Caki2 (cell line): Measurements from ENCODE around the gene RXRA. TPM values are rescaled to one million over a fixed set of nuclear protein-coding genes. Genes with fewer than 3 reads are reported as not detected.

ENCODE experiments used
- DNase-seq: peaks from one replicate; pipeline ENCODE4 v3.0.0-alpha.2; 2015; ENCODE audit warnings: low read depth
- in situ Hi-C: cut with HindIII; loops from 2 replicates; pipeline ENCODE4 v1.10.0; 2016; ENCODE audit warnings: low sequenced_read_pairs, low pct_unique_long_range_greater_than_20kb, mixed read lengths
- total RNA-seq: library from RNA; depleted of rRNA; stranded (reverse); fragments of >200 nt; shearing (Covaris generic); gene quantifications from 2 replicates; pipeline ENCODE4 v1.2.3, GENCODE V29; 2014; ENCODE audit warnings: low replicate concordance

The RXRA gene
- total RNA-seq, 1 experiment from 2014 or later = 20.6 TPM

DNA sequence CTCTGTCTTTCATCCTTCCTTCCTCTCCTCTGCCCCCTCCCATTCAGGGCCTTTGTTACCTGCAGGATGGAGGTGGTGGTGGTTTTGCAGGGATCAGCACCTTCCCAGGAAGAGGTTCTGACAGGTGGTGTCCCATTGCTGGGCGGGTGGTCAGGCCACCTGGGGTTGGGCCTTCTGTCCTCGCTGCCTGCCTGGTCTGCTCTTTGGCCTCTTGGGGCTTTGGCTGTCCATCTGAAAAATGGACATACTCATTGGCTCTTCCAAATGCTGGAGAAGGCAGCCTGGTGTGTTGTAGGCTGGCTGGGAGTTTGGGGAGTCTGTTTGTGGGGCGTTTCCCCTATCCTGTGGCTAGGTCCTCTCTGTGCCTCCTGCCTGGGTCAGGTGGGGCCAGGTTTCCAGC lies 4.3 kb downstream of the RXRA start:
- DNase-seq = no peak
- in situ Hi-C loops = no loop called here

DNA sequence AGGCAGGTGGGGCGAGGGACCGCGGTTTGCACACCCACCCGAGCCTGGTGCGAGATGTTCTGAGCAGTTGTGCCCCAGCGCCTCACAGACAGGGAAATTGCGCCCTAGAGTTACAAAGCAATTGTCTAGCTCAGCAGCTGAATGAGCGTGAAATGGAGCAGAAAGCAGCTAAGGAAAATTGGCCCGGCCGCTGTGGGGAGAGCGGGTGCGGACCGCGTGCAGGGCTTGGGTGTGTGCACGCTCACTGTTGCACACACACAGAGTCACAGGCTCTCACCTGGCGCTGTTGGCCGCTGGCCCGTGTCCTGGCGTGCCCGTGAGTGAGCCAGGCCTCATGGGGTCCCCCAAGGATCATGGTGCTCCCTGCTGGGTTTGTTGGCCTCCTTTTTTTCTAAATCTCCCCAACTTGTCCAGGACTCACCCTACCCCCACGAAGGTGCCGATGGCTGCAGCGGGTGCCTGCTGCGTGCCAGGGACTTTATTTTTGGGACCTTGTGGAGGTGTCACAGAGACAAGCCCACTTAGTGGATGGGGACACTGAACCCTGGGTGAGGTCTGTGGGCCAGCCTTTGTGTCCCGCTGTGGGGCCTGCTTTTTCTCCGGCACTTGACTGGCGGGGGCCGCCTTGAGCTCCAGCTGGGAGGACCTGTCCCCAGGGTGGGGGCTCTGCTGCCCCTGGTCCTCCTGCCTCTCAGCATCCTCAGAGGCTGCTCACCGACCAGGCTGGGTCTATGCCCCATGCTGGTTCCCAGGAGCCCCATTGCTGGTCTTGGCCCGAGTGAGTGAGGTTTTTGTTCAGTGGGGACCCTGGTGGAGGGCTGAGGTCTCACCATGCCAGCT lies 5.2 kb downstream of the RXRA start:
- in situ Hi-C loops = no loop called here
- no peak for DNase-seq

DNA sequence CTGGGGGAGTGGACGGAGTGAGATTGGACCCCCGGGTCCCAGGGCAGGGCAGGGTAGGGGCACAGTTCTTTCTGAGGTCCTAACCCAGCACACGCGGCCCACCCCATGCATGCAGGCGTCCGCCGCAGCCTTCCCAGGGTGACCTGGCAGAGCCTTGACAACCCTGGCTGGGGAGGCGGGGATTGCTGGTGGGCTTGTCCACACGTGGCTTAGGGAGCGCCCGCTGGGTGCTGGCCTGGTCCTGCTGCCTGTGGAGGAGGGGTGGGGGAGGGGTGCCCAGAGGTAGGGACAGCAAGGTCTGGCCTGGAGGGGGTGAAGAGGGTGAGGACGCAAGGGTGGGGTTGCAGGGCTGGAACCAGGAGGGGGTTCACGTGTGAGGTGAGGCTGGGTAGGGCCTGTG lies 6.0 kb downstream of the RXRA start:
- in situ Hi-C loops = no loop called here

DNA sequence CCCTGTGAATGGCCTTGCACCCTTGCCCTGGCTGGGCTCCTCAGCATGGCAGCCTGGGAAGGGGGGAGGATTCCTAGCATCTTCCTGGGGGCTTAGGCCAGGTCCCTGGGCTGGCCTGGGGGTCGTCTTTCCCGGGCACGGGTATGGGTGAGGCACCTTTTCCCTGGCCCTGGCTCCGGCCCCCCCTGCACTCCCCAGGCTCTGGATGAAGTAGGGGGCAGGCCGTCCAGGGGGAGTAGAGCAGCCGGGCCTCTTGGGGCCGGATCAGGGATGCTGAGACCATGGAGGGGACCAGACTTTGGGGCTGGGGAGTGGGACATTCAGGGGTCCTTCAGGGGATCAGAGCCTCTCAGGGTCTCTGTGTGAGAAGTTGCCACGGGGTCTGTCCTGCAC lies 6.6 kb downstream of the RXRA start:
- in situ Hi-C loops = no loop called here
- DNase-seq = no peak

More for the DNA sequence above, 6.0 kb downstream of the RXRA start:
- DNase-seq = no peak

DNA sequence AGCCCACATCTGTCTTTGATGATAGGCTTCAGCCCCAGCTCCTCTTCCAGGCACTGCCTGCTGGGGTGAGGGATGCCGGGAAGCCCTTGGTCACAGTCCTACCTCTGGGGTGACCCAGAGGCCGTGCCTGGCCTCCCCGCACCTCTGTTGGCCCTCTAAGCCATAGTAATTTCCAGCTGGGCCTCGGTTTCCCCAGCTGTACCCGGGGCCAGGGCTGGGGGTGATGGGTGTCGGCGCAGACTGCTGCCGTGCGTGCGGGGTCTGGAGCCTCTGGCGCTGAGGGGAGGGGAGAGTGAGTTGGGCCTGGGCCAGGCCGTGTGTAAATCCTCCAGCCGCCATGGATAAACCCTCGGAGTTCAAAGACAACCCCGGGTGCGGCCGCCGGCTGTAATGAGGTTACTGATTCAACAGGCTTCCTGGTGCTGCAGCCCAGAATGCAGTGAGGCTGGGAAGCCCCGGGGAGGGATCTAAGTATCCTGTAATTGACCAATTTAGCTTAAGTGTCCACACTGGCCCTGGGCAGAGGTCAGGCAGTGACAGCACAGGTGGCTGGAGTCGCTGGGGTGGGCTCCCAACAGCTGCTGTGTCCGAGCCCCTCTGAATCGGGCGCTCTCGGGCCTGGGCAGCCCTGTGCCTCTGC lies 7.1 kb downstream of the RXRA start:
- in situ Hi-C loops = no loop called here
- DNase-seq = peak; percentile 53

DNA sequence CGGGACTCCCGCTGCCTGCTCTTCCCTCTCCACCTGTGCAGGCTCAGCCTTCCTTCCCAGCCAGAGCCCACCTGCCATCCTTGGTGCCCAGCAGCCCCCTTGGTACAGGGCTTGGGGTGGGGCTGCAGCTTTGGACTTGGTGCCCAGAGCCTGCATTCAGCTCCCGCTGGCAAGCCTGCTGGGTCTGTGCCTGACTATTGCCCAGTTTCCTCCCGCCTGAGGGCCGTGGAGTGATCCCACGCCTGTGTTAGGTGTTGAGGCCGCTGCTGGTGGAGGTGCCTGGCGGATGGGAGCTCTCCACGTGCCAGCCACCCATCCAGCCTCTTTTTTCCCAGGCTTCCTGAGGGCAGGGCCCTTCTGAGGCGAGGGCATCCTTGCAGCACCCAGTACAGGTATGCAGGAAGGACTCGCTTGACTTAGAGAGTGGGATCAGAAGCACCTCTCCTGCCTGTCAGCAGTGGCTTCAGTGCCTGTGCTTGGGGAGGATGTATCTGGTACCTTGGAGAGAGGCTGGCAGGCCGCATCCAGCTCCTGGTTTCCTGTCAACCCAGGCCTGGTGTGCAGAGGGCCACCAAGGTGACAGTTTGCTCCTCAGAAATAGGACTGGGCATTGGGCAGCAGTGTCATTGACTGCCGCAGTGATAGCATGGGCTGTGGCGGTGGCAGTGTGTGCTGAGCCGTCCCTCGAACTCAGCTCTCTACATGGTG lies 7.8 kb downstream of the RXRA start:
- DNase-seq = no peak
- in situ Hi-C loops = no loop called here

DNA sequence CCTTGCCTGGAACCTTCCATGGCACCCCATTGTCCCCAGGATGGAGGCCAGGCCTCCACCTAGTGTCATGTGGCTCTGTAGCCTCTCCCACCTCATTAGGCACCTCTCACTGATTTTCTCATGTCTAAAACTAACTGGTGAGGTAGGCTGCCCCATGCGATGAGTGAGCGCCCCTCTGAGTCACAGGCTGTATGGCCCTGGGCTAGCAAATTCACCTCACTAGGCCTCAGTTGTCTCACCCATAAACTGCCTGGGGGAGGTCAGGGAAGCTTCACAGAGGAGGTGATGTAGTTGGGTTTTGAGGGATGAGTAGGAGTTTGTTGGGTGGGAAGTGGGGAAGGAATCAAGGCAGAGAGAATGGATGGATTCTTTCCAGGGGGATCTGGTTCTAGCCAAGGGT lies 8.8 kb downstream of the RXRA start:
- in situ Hi-C loops = no loop called here
- peak; percentile 78 for DNase-seq

DNA sequence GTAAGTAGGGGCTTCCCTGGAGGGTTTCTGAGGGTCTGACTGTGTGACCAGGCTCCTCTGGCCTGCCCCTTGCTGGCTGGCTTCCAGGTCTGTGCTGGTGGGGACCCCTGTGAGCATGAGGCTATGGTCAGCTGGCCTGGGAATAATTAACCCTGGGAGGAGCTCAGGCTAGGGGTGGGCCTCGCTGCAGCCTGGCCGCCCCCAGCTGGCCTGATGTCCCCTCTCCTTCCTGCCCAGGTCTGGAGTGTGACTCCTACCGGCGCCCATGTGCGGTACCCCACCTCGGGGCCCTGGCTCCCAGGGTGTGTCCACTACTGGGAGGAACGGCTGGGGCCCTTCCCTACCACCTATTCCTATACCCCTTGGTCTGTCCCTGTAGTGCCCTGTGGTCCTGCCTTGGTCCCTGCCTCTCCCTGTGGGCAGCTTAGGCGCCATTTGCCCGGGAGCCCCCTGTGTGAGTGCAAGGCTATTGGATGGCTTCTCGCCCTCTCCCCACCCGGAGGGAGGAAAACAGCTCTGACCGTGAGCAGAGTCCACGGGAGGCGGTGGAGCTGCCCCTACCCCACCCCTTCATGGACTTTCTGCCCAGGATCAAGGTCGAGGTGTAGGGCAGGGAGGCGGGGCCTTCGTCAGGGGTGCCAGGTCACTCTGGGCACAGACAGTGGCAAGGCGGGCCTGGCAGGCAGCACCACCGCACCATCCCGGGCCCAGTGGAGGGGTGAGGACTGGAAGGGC lies 9.4 kb downstream of the RXRA start:
- in situ Hi-C loops = no loop called here
- DNase-seq = peak; percentile 55

DNA sequence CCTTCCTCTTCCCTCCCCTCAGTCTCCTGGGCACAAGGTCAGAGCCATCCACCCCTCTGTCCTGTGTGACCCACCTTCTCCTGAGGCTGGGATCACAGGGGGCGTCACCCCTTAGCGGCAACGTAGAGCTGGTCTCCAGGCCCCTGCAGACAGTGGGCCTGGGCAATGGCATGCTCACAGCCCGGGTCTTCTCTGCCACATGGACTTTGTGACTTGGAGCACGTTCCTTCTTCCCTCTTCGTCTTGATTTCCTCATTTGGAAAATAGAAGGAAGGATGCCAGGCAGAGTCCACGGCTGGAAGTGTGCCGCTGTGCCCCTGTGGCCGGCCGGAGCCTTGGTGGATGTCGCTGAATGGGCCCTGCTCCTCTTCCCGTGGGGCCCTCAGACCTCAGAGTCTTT lies 10.0 kb downstream of the RXRA start:
- no peak for DNase-seq
- in situ Hi-C loops = no loop called here

DNA sequence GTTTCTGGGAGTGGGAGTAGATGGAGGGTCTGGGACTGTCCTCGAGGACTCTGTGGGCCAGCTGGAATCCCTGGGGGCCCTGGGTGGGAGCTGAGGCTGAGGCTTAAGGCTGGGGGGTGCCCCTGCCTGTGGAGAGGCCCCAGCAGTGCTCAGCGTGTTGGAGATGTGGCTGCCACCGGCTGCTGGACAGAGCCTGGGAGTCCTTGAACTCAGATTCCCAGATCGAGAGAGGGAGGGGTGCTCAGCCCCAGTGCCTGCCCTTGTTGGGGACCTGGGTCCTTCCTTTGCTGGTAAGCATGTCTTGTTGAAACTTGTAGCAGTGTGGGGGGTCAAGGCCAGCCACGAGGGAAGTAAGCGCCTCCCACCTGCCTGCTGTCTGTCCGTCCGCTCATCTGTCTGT lies 10.7 kb downstream of the RXRA start:
- no peak for DNase-seq
- in situ Hi-C loops = no loop called here

DNA sequence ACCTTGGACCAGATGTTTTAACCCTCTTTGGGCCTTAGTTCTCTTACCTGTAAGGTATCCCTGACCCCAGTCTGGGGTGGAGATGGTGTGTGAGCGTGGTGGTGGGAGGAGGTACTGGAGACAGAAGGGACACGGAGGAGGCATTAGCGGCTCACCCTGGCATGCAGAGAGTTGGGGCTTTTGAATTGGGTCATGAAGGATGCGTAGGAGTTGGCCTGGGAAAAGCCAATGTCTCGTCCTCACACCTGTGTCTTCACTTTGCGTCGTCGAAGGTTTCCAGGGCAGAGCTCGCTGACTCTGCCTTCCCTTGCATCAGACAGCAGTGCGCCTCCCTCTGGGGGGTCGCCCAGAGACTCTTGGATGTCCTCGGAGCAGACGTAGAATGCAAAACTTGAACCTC lies 11.2 kb downstream of the RXRA start:
- in situ Hi-C loops = no loop called here
- no peak for DNase-seq

DNA sequence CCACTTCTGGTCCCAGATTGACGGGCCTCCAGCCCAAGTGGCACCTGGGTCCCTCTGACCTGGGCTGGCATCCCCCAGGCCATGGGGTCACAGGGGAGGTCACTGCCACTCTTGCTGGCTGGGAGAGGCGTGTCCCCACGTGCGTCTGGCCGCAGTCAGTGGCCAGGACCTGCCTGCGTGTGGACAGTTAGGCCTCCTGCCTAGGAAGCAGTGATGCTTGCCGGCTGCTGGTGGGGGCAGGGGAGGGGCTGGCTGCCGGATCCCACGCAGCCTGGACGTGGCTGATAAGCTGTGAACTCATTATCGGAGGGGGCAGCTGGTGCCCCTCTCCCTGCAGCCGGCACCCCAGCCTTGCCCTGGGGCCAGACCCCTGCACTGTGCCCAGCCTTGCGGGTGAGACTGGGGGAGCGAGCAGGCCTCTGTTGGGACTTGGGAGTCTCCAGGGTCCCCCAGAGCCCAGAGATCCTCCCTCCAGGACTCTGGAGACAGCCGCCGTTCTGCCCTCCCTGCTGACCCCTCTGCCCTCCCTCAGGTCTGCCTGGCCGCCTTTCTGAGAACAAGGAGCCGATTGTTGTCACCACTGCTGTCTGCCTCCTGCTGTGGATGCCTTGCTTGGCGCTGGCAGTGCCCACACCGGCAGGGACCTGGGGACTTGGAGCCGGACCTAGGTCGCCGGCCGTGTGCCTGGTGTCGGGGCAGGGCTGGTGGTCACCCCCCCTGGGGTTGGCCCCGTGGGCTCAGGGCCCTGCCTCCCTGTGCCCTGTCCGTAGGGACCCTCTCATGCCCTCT lies 12.3 kb downstream of the RXRA start:
- in situ Hi-C loops = no loop called here
- no peak for DNase-seq

DNA sequence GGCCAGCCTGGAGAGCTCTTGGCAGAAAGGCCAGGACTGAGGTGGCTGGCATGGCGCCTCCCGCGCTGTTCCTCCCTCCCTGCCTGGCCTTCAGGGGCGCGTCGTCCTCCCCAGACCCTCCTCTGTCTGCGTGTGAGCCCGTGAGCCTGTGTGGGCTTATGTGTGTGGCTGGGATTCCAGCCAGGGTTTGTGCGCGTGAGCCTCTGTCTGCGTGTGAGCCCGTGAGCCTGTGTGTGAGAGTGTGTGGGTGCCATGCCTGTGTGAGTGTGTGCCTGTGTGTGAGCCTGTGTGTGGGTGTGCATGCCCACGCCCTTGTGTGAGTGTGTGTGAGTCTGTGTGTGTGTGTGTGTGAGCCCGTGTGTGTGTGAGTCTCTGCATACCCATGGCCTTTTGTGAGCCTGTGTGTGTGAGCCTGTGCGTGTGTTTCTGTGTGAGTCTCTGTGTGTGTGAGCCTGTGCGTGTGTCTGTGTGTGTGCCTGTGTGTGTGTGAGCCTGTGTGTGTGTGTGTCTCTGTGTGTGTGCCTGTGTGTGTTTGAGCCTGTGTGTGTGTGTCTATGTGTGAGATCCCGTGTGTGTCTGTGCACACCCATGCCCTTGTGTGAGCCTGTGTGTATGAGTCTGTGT lies 13.0 kb downstream of the RXRA start:
- in situ Hi-C loops = no loop called here
- no peak for DNase-seq

DNA sequence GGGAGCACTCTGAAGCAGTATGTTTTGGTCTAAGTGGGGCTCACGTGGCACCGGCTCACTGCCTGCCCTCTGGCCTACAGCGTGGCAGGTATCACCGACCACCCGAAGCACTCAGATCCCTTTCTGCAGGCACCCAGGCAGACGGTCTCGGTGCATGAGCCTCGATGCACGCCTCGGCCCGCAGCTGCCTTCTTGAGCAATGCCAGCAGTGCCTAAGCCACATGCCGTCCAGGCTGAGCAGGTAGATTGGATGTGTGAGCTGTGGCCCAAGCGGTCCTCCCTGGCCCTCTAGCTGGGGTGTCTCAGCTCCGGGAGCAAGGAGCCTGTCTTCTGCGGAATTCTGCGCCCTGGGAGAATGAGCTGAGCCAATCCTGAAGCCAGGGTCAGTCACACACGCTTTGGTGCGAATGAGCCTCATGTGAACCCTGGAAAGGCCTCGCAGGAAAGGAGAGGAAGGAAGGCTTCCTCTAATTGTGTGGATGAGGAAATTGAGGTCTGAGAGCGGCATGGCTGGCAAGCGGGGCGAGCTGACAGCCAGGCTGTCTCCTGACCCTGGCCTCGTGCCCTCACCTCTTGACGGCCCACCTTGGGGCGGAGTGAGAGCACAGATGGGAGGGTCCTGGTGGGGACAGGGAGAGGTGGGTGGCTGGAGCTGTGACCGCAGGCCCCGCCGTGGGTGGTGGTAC lies 14.4 kb downstream of the RXRA start:
- DNase-seq = no peak
- in situ Hi-C loops = no loop called here

DNA sequence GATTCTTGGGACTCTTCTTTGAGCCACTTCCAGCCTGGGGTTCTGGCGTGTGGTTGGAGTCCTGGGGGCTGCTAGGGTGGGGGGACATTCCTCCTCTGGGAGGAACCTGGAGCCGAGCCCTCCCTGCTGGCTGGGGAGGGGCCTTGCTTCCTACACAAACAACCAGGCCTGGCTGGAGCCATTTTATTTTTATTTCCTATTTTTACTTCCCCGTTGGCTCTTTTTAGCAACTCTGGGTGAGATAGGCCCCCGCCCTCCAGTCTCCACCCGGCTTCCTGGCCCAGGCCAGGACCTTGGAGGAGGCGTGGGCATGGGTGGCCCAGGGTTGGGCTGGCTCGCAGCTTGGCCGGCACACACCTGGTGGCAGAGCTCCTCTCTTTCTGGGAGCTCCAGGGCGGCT lies 15.1 kb downstream of the RXRA start:
- DNase-seq = no peak
- in situ Hi-C loops = no loop called here

DNA sequence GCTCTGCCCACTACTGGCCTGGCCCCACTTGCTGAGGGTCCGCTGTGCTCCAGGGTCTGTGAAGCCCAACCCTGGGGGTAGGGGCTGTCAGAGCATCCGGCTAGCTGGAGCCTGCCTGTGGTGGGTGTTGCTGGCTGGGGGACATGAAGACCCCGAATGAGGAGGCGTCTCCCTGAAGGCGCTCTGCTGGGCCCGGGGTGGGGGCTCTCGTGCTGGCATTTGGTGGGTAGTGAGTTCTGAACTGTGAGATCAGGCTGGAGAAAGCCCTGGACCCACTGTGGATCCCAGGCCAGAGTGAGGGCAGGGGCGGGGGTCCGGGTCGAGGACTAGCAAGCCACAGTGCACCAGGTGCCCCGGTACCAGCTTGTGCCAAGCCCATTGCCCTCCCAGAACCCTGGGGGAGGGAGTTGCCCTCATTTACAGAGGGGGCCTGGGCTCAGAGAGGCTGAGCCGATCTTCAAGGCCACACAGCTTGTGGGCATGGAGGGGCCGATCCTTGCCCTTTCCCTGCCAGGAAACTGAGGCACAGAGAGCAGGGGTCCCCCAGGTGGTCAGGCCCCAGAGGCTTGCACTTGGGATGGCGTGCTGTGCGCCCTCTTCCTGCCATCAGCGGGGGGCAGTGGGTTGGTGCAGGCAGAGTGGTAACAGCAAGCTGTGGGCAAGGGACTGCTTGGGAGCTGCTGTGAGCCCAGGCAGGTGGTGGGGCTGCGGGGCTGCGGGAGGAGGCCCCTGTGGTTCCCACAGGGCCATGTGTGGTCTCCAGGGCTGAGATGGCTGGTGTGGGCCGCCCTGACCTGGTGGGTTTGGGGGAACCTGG lies 15.9 kb downstream of the RXRA start:
- in situ Hi-C loops = no loop called here
- no peak for DNase-seq
